ENCODE data around the gene LSAMP.

LSAMP gene

DNA sequence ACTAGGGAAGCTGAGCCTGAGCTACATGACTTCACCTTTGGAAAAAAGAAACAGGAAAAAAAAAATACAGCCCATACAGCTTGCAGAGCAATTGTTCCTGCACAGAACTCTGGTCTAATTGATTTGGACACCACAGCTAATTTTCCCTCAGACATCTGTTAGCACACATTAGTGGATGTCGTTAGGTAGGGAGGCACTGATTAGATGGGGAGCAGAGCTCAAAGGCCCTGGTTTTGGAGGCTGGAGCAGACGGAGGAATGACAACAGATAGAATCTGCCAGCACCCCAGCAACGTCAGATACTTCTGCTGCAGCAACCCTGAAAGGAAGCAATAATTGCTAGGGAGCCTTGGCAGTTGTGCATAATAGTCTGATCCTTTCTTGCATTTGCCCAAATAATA is 398.9 kb downstream of the LSAMP start:
- no peak for DNase-seq

DNA sequence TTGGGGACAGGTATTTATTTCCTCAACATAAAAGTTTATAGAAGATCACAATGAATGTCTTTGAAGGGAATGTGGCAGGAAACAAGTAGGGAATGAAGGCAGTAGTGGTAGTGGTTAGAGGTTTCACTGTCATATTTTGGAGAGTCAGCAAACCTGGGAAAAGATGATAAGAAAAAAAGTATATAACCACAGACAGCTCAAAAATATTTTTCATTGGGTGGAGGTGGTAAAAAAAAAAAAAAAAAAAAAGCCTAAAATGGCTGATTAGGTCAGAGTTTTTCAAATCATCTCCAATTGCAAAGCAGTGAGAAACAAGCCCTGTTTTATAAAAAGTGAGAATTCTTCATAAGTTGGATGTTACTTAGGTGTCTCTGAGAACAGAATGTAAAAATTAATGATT is 400.0 kb downstream of the LSAMP start:
- DNase-seq, result no peak

DNA sequence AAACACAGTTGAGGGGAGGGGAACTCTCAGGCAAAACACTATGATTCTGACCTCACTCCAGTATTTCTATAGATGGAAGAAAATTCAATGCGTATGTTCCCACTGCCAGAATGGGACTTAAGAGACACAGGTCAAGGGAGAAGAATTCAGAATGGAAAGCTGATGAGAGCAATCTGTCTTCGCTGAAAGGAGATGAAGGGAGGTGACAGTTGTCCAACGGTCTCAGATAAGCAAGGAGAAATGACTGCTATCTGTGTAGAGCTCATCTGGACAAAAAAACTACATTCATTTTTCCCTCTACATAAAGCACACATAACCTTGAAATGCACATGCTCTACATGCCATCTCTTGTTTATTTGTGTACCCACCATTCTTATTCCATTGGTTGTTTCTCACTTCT is 405.1 kb downstream of the LSAMP start:
- no peak for DNase-seq

DNA sequence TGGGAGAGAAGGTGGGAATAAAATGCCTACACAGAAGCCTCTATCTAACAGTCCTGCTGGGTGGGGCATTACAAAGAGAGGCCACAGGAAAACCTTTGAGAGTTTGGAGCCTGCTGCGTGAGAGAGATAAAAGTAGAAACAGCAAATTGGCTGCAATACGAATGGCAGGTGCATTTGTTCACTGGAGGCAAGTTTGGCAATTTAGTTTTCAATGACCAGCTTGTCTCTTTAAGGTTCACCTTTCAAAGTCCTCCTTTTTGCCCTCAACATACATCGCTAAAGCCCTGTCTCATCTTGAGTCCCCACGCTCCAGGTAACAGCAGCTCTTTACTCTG is 405.7 kb downstream of the LSAMP start:
- DNase-seq, result no peak

DNA sequence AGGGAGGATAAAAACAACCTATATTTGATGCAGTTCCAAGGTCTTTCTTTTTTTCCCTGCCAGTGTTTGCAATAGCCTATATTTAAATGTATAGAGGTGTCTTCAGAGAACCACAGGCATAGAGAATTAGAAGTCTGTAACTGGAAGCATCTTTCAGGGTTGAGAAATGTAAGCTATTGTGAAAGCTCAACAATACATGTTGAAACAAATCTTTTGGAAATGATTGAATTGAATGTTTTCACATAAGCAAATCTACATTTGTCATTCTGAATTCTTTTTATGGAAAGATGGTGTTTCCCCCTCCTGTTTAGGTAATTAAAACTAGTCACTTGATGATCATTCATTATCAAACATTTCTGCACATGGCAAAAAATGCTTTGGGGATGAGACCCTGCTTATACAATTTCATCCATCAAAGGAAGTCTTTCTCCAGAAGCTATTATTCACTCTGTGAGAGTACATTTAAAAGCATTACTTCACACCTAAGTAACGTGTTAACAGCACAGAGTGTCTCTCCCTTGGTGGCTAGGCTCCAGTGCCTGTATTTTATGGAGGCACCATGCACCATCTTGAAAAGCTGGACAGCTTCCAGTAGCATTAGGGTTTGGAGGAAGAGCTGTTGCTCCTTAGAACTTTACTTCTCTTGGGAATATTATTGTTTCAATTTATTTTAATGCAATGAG is 406.2 kb downstream of the LSAMP start:
- no peak for DNase-seq

DNA sequence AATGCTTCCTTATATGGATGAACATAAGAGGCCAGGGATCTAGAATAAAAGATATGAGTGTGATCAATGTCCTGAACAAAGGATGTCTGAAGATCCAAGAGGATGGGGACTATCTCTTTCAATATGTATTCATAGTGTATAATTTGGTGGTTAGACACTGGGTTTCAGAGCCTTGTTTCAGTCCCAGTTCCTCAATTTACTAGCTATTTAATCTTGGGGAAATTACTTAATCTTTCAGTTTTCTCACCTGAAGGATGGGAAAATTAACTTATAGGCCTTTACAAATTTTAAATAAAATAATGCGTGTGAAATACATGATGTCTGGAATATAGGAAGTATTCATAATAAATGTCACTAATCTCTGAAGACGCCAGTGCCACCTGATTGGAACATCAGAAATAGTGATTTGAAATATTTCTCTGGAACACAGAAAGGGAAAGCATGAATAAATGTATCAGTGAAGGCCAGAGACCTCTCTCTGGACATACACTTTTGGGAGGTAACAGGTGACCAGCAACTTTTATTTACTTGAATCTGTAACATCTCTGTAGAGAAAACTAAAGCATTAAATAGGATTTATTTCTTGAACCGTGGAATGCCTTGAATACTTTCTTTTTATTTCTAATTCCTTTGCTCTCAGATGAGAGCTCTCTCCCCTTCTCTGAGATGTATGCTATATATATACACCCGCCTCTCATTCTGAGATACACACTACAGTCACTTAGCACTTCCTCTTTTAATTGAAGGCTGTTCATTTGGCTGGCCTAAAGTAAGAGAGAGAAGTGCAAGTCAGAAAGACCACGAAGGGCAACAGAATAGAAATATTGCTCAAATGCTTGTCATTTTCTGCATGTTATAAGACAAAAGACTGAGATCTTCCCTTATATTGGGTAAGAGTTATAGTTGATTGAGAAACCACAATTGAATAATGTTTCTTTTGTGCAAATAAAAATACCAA is 407.1 kb downstream of the LSAMP start:
- no peak for DNase-seq

DNA sequence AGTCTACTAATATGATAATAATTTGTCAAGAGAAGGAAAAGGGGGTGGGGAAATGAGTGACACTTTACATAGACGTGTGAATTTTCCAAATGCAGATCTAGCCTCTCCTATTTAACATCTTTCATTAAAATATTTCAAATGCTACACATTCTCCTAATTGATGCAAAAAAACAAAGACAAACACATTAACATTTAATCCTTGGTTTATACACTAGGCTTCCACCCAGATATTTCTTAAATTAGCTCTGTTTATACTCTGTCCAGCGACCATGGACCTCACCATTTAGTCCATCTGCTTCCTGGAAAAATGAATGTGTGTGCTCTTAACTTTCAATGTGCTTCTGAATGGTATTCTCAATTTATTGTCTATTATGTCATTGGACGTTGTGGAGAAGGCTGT is 409.9 kb downstream of the LSAMP start:
- no peak for DNase-seq

DNA sequence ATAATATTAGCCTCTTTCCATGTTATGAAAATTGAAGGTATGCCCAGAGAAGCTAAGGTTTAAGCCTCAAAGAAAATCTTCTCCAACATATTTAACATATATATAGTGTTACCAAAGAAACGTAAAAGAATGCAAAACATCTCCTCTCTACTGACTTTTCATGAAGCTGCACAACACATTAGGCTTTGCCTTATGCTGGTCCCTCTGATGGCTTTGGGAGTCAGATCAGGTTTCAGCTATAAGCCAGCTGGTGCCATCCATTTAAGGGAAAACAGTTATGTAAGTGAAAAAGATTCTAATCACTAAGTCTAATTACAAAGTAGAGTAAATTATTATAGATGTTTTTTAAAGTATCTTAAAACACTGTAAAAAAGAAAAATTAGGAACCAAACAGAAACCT is 410.5 kb downstream of the LSAMP start:
- DNase-seq, result no peak

DNA sequence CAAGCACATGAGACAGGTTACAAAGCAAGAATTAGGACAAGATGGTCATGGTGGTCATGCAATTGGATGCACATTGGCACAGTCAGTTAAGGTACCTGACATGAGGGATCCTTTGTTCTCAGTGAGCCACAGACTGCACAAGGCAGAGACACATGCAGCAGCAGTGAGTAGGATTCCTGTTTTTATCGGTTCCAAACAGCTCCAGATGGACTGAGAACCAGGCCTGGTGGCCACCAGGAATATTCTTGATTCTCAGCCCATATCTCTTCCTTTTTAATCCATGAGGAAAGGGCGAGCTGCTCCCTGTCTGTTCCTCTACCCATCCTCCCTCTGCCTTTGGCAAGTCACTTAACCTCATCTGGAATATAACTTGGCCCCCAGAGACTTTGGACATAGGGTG is 411.2 kb downstream of the LSAMP start:
- DNase-seq, result no peak

DNA sequence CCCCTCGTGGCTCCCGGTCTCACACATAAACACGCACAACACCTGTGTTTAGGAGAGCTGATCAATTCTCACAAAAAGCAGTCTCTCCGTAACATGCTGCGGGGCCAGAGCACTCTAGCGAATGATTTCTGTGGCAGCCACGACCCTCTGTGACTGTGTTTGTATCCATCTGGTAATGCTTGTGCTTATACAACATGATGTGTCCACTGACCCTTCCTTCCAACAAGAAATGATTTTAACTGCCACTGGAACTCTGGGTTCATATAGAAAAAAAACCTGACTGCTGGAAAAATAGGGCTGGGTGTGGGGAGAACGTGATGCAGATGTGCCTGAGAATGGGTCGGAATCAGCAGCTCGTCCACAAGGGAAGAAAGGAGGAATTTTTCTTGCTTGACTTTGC is 411.8 kb downstream of the LSAMP start:
- DNase-seq, result no peak

DNA sequence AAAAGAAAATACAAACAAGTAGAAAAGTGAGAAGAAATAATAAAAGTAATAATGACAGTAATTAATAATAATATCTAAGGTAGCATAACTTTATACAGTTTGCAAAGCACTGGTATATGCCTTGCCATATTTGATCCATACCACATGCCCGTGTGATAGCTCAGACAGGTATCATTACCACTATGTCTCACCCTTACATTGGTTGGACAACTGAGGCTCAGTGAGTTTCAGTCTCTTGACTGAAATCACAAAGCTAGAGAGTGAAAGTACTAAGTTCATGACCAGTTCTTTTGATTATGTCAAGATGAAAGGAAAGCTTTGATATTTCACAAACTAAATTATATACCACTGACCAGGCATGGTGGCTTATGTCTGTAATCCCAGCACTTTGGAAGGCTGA is 413.1 kb downstream of the LSAMP start:
- no peak for DNase-seq

DNA sequence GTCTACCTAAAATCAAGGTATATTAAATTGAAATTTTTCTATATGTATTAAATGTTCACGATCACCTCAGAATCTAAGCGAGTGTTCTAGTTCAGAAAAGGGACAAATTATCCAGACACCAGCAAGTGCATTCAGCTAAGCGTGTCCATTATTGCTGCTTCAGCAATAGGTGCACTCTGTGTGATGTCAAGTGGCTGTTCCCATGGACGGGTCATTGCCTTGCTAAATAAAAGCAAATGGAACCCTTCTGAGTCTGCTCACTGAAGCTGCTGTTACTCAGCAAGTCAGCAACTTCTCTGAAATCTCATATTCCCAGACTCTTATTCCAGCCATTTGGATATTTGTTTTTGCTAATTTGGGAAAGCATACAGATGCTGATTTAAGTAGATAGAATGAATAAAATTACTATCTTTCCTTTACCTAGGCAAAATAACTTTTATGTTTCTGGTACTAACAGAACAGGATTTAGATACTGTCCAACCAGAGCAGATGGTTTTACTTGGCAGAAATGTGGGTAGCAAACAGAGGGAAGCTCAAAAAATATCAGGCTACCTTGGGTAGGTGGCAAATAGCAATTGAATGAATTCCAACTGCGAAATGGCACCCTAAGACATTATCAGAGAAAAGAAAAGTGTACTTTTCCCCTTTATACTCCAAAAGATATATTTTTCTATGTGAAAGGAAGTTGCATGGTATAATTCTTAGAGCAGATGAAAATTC is 415.0 kb downstream of the LSAMP start:
- DNase-seq, result no peak

DNA sequence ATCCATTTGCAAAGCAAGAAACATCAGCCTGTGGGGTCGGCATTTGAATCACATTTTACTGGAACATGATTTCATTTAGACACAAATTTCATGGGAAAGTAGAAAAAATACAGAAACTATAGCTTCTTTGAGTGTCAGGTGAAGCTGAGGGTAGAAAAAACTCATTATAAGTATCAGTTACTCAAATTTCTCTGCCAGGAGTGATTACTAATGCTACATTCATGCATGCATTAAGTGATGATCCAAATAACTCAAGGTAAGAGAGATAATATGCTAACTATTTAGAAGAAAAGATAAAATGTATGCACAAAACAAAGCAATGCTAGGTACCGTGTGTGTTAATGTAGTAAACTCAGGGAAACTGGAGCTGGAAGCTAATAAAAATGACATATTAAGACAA is 416.0 kb downstream of the LSAMP start:
- DNase-seq, result no peak

DNA sequence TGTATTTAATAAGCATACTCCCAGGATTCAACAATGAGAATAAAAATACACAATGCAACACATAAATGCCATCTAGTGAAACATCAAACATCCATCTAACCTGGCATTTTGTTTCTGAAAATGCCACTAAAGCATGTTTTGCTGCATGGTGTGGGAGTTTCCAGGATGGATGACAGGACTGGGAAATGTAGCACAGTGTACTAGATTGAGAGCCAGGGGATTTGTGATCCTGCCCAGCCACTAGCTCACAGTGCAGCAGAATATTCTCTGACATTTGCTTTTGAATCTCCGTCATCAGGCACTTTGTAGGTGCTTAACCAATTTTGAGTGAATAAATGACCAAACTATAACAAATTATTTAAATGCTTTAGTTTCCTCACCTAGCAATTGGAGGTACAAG is 417.1 kb downstream of the LSAMP start:
- no peak for DNase-seq

DNA sequence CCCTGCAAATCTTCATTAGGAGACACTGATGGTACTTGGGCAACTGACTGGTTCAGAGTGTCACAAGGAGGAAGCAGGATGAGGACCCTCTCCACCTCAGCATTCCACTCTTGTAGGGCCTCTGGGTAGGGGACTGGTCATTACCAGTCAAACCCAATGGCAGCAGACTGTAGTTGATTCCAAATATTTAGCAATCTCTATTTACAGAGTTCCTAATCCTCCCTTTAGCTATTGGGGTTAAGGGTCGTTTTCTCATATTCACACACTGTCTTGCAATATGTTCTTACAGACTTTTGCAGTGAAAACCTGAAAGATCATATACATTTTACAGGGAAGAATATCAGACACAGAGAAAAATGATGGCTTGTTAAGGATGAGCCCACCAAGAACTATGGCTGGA is 424.3 kb downstream of the LSAMP start:
- DNase-seq, result no peak

DNA sequence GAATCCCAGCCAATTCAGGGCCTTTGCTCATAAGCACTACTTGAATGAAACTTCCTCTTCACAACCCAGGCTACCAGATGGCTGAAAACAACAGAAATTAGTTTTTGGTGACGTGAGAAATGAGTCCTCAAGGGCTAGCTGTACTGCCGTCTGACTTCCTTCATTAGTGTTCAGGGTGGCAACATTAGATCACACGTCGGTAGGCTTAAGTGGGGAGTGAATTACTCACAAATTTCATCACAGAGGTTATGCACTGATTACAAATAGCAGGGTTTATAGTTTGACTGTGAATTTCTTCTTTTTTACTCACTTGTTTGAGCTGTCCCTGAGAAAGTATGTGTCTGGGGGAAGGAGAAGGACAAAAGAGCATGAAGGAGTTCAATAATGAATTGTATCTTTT is 424.8 kb downstream of the LSAMP start:
- no peak for DNase-seq

DNA sequence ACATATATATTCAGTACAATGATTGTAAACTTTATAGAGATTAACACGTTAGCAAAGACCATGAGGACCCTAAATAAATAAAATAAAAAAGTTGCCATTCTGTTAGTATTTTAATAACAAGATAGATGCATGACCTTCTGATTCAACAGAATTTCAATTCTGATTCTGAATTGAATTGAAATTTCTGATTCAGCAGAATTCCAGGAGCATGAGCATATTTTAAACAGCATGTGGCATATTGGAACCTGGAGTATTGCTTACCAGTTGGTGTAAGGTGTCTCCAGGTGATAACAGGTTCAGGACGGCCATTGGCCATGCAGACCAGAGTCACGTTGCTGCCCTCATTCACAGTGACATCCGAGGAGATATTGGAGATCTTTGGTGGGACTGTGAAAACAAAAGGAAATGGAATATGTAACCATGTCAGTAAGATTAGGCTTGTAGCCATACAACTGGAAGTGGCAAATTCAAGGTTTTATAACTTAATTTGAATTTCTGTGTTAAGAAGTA is 426.0 kb downstream of the LSAMP start:
- no peak for DNase-seq

DNA sequence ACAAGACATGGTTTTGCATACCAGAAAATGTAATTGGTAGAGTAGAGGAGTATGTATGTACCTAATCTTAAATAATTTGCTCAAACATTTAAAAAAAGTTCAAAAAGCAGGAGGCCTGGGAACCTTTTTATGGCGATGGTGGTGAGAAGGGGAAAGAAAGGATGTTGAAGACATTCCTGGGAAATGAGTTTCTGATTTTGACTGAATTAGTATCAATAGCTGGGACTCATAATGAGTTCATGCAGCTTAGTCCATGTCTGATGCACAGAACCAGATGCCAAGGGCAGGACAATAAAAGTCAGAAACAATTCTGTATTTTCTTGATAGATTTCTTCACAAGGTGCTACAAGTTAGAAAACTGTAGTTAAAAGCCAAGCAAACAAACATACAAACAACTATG is 426.6 kb downstream of the LSAMP start:
- no peak for DNase-seq

DNA sequence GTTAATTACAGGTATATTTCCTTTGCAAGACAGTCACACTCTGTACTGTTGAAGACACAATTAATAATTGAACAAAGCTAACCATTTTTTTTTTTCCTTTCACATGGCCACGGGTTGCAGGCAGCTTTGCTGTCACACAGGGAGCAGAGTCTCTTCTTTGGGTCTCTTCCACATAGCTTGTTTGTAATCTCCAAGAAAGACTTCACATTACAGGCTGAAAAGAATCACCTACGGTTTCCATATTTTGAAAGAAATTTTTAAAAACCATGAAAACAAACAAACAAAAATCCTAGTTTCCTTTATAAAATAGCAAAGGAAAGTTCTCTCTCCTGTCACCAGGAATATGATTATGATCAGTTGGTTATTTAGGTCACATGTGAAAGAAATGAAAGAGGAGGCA is 429.4 kb downstream of the LSAMP start:
- no peak for DNase-seq

DNA sequence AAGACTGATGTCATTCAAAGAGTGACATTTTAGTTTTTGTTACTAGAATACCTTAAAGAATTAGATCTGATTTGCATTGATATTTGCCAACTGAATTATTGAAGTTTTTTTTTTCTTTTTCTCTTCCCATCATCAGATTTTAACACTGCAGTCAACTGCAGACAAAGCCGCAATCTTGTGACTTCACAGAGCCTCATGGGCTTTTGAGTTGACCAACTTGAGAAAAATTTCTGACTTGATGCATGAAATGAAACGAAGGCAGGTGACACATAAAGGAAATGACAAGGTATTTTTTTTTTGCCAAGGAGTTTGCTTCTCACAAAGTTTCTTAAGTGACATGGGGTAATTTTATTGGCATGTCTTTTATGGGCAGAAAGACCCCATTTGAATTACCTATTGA is 438.3 kb downstream of the LSAMP start:
- no peak for DNase-seq

DNA sequence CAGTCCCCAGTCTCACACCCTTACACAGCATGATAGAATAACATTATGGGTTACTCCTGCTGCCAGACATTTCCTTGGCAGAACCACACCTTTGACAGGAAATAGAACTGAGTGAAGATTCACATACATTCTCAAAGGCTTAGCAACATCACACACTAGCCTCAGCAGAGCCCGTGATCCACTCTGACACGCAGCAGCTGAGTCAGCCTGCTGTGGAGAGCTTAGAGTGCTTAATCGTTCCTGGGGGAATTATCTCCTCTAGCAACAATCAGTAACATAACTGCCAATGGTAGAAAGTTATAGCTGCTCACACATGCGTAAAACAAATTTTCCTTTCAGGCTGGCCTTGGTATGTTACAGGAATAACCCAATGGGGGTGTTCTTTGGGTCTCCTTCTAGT is 439.9 kb downstream of the LSAMP start:
- no peak for DNase-seq

DNA sequence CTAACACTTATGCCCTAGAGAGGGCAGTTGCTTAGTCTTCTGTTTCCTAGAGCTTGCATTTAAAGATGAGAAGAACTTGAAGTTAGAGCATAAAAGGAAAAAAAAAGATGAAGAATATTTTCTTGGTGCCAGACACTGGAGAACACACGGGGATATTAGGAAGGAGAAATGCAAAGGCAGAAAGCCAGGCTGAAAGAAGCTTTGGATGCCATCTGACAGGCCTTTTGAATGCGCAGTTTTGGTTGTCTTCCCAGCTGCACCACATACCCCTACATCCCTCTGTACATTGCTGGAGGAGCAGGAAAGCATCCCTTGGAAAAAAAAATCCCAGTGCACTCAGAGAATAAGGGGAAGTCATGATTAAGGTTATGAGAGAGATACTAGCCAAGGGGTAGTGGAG is 443.1 kb downstream of the LSAMP start:
- no peak for DNase-seq

DNA sequence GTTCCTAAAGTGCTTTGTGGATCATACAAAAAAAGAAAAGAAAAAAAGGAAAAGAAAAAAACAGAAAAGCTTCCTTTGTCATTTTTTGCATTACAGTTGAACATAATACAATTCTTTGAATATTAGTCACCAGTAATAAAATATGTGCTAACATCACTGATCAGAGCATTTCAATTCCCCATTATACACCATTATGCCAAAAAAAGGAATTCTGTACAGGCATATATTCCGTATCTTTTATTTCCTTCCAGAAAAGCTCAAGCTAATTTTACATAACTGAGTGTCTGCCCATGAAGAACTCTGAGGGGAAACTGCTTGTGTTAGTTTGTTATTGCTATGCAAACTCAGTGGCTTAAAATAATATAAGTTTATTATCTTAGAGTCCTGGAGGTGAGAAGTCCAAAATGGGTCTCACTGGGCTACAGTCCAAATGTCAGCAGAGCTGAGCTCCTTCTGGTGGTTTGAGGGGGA is 444.1 kb downstream of the LSAMP start:
- DNase-seq, result no peak

DNA sequence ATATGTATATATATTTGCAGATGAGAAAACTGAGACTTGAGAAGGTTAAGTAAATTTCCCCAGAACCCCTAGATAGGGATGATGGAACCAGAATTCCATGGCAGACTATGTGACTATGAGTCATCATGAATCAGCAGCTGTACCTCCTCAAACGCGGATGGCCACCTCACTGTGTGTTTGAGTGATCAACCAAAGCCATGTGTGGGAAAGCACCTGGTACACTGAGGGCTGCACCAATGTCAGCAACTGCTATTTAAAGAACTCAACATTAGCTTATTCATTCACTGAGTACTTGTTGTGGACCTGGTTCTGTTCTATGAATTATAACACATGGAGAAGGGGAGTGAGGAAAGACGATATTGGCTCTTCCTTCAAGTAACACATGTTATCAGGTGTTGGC is 445.0 kb downstream of the LSAMP start:
- DNase-seq, result no peak
